GM10266 (cell line): Measurements from ENCODE around the gene RUNX3.

Source experiments
- DNase-seq: peaks from one replicate; pipeline ENCODE4 v3.0.0; 2012; ENCODE audit errors: extremely low spot score
- TF ChIP-seq, protein P1 (sequence below): IDR thresholded peaks from 2 replicates; pipeline ENCODE4 v1.5.1; 2012; ENCODE audit warnings: mild to moderate bottlenecking, low read depth; ENCODE audit not compliant: control insufficient read depth, insufficient read depth; ENCODE audit errors: missing control alignments

The RUNX3 gene

DNA sequence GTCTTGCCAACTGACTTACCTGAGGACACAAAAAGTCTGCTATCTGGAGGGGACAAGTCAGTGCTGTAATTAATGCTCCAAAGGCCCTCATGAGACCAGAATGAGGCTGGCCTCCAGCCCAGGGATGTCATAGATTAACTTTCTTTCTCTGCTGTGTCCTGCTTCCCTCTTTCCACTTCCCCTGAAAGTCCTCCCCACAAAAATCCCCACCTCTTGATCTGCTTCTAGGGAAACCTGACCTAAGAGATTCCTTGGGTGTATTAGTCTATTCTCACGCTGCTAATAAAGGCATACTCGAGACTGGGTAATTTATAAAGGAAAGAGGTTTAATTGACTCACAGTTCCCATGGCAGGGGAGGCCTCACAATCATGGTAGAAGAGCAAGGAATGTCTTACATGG is 39.2 kb downstream of the RUNX3 start:
- TF ChIP-seq, protein P1, sequence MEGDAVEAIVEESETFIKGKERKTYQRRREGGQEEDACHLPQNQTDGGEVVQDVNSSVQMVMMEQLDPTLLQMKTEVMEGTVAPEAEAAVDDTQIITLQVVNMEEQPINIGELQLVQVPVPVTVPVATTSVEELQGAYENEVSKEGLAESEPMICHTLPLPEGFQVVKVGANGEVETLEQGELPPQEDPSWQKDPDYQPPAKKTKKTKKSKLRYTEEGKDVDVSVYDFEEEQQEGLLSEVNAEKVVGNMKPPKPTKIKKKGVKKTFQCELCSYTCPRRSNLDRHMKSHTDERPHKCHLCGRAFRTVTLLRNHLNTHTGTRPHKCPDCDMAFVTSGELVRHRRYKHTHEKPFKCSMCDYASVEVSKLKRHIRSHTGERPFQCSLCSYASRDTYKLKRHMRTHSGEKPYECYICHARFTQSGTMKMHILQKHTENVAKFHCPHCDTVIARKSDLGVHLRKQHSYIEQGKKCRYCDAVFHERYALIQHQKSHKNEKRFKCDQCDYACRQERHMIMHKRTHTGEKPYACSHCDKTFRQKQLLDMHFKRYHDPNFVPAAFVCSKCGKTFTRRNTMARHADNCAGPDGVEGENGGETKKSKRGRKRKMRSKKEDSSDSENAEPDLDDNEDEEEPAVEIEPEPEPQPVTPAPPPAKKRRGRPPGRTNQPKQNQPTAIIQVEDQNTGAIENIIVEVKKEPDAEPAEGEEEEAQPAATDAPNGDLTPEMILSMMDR: no peak
- DNase-seq: peak; percentile 7

DNA sequence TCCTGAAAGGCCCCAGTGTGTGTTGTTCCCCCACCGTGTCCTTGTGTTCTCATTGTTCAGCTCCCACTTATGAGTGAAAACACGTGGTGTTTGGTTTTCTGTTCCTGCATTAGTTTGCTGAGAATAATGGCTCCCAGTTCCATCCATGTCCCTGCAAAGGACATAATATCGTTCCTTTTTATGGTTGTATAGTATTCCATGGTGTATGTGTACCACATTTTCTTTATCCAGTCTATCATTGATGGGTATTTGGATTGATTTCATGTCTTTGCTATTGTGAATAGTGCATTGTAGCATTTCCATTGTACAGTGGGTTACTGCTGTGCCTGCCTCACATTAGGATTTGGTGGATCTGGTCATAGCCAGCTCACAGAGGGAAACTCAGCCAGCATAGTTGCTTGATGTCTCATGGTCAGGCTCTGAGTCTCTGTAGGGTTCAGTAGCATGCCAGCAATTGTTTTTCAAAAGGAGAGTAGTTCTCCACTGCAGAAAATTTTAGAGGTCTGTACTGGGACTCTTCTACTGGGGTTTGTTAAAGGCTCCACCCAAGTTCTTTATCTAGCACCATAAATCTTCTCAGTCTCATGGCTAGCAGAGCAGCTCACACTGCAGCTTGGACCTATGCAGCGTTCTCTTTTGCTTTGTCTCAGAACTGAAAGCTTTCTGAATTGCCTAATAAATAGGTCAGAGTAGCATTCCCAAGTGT is 41.0 kb downstream of the RUNX3 start:
- TF ChIP-seq, protein P1: no peak
- no peak for DNase-seq

- TF ChIP-seq, protein P1: no peak
- DNase-seq: no peak
Observed at GRCh38 chr1:24888061-24888970, 41.8 kb downstream of the RUNX3 start.

DNA sequence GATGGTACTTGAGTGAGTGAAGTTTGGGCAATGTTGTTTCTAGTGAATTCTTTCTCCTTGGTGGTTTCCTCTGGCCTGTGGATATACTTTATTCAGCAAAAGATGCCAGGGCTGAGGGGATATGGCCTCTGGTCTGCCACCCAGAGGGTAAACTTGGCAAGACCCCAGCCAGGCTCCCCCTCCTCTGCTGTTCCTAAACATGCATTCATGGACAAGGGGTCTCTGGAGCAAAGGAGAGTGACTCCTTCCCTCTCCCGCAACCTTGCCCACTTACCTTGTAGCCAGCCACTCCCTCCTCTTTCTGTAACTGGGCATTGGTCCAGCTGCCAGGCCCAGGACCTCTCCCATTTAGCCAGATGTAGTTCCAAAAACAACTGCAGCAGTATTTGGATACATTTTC is 43.8 kb downstream of the RUNX3 start:
- TF ChIP-seq, protein P1: no peak
- no peak for DNase-seq

DNA sequence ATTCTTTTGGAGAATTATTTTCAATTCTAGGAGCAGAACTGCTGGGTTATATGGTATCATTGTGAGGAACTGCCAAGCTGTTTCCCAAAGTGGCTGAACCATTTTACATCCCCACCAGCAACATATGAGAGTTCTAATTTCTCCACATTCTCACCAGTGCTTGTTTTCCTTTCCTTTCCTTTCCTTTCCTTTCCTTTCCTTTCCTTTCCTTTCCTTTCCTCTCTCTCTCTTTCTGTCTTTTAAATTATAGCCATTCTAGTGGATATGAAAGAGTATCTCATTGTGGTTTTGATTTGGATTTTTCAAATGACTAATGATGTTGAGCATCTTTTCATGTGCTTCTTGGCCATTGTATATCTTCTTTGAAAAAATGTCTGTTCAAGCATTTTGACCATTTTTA is 45.3 kb downstream of the RUNX3 start:
- TF ChIP-seq, protein P1: no peak
- no peak for DNase-seq

DNA sequence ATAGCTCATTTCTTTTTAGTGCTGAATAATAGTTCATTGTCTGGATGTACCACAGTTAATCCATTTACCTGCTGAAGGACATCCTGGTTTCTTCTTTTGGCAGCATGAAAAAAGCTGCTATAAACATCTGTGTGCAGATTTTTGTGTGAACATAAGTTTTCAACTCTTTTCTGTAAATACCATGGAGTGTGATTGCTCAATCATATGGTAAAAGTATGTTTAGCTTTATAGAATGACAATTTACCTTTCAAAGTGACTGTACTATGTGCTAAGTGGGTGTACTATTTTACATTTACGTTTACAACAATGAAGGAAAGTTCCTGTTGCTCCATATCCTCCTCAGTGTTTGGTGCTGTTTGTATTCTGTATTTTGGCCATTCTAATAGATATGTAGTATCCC is 49.0 kb downstream of the RUNX3 start:
- TF ChIP-seq, protein P1: no peak

More for the DNA sequence above, 49.0 kb downstream of the RUNX3 start:
- no peak for DNase-seq
